SK-N-SH (cell line): ENCODE results near the gene RGL1. TPM values are rescaled to one million over a fixed set of nuclear protein-coding genes. Genes with fewer than 3 reads are reported as not detected.
A peak's percentile ranks its signal among the peaks of the same experiment; 100 is the strongest.

Experiments used
- CTCF ChIA-PET: fragments of 300-600, 350-600 bp; formaldehyde crosslinking; extraction: SDS; loops from one replicate; lab custom pipeline; 2021; lab: Yijun Ruan, JAX
- POLR2A ChIA-PET: fragments of 350-600 bp; sonication (Branson Sonifier 250); formaldehyde crosslinking; extraction: SDS; loops from one replicate; lab custom pipeline; 2020; ENCODE audit warnings: antibody characterized with exemption, inconsistent platforms; lab: Yijun Ruan, JAX
- DNase-seq: peaks from one replicate; pipeline ENCODE4 v3.0.0; 2012
- H2AFZ ChIP-seq: fragments of 200-600 bp; sonication (generic); 2 replicates; pipeline ENCODE4 v1.8.1; 2016; ENCODE audit warnings: antibody characterized with exemption, mild to moderate bottlenecking, low read depth
- H3F3A ChIP-seq: fragments of 200-600 bp; sonication (generic); replicated peaks from 2 replicates; pipeline ENCODE3; 2016; ENCODE audit warnings: antibody characterized with exemption, mild to moderate bottlenecking; ENCODE audit not compliant: insufficient read depth
- H3K27ac ChIP-seq, 2 experiments: fragments of 200-500 bp in 1 of 2; fragments of 200-600 bp in 1 of 2; sonication (Bioruptor generic) in 1 of 2; sonication (generic), shearing (Covaris generic) in 1 of 2; 2 replicates each; pipeline versions ENCODE4 v1.5.1 to v1.6.1; 2014 to 2016; ENCODE audit warnings: low read depth in 2 of 2, inconsistent platforms in 1 of 2, low read length in 1 of 2, mild to moderate bottlenecking in 1 of 2, mixed read lengths in 1 of 2
- H3K27me3 ChIP-seq: fragments of 200-600 bp; sonication (generic), shearing (Covaris generic); 2 replicates; pipeline ENCODE4 v1.6.1; 2016; ENCODE audit warnings: mixed run types; ENCODE audit not compliant: insufficient read depth
- H3K36me3 ChIP-seq, 2 experiments: fragments of 200-500 bp in 1 of 2; fragments of 200-600 bp in 1 of 2; sonication (Bioruptor generic) in 1 of 2; sonication (generic) in 1 of 2; replicated peaks in 1 of 2; 2 replicates each; pipeline versions ENCODE3 to v1.5.1; 2014 to 2016; ENCODE audit warnings: low read length in 1 of 2, mild to moderate bottlenecking in 1 of 2; ENCODE audit not compliant: insufficient read depth in 2 of 2, control insufficient read depth in 1 of 2
- H3K4me1 ChIP-seq, 2 experiments: fragments of 200-500 bp in 1 of 2; fragments of 200-600 bp in 1 of 2; sonication (Bioruptor generic) in 1 of 2; sonication (generic), shearing (Covaris generic) in 1 of 2; 2 replicates each; pipeline versions ENCODE4 v1.5.1 to v1.6.1; 2014 to 2016; ENCODE audit warnings: low read depth in 1 of 2, low read length in 1 of 2, mixed run types in 1 of 2; ENCODE audit not compliant: insufficient read depth in 2 of 2, control insufficient read depth in 1 of 2
- H3K4me2 ChIP-seq: fragments of 200-600 bp; sonication (generic), shearing (Covaris generic); 2 replicates; pipeline ENCODE4 v1.6.1; 2017; ENCODE audit warnings: mixed run types
- H3K4me3 ChIP-seq, 2 experiments: fragments of 200-500 bp in 1 of 2; fragments of 200-600 bp in 1 of 2; sonication (Bioruptor generic) in 1 of 2; sonication (generic), shearing (Covaris generic) in 1 of 2; 2 replicates each; pipeline versions ENCODE4 v1.5.1 to v1.8.1; 2014 to 2016; ENCODE audit warnings: low read depth in 2 of 2, inconsistent platforms in 1 of 2, low read length in 1 of 2, mild to moderate bottlenecking in 1 of 2, mixed read lengths in 1 of 2, moderate library complexity in 1 of 2
- H3K79me2 ChIP-seq: fragments of 200-600 bp; sonication (generic); 2 replicates; pipeline ENCODE4 v1.8.1; 2017; ENCODE audit warnings: mild to moderate bottlenecking; ENCODE audit not compliant: insufficient read depth
- H3K9ac ChIP-seq: fragments of 200-600 bp; sonication (generic); 2 replicates; pipeline ENCODE4 v1.6.1; 2017; ENCODE audit warnings: mixed run types
- H3K9me2 ChIP-seq: fragments of 200-600 bp; sonication (generic); 2 replicates; pipeline ENCODE4 v1.6.1; 2017; ENCODE audit warnings: mixed run types
- H3K9me3 ChIP-seq: fragments of 200-600 bp; sonication (generic); 2 replicates; pipeline ENCODE4 v1.6.1; 2017; ENCODE audit warnings: mixed run types, mild to moderate bottlenecking, moderate library complexity
- H4K20me1 ChIP-seq: fragments of 200-600 bp; sonication (generic); 2 replicates; pipeline ENCODE4 v1.6.1; 2017; ENCODE audit warnings: mild to moderate bottlenecking, mixed run types; ENCODE audit not compliant: insufficient read depth
- EZH2phosphoT487 ChIP-seq: fragments of 200-600 bp; sonication (generic); IDR thresholded peaks from 2 replicates; pipeline ENCODE4 v1.6.1; 2017; ENCODE audit warnings: low read depth, mixed run types, mild to moderate bottlenecking, antibody characterized with exemption, moderate library complexity, borderline replicate concordance
- FOXM1 ChIP-seq: IDR thresholded peaks from 2 replicates; pipeline ENCODE4 v1.4.0; 2012; ENCODE audit warnings: low read depth, mild to moderate bottlenecking
- GATA2 ChIP-seq: sonication (generic); formaldehyde crosslinking; IDR thresholded peaks from 2 replicates; pipeline ENCODE4 v1.5.0; 2020; ENCODE audit warnings: mild to moderate bottlenecking, missing genetic modification reagents
- JUND ChIP-seq: IDR thresholded peaks from 2 replicates; pipeline ENCODE4 v1.4.0; 2012
- MXI1 ChIP-seq: IDR thresholded peaks from 2 replicates; pipeline ENCODE4 v1.6.1; 2012; ENCODE audit warnings: mild to moderate bottlenecking, low read depth, low read length, improper control_type of control experiment
- NFIC ChIP-seq: IDR thresholded peaks from 2 replicates; pipeline ENCODE4 v1.4.0; 2012; ENCODE audit warnings: borderline replicate concordance
- NRF1 ChIP-seq: IDR thresholded peaks from 2 replicates; pipeline ENCODE4 v1.6.1; 2012; ENCODE audit warnings: low read depth, mild to moderate bottlenecking, low read length
- POLR2AphosphoS5 ChIP-seq: IDR thresholded peaks from 2 replicates; pipeline ENCODE4 v1.6.1; 2012; ENCODE audit warnings: low read depth, low read length
- RAD21 ChIP-seq: IDR thresholded peaks from 2 replicates; pipeline ENCODE4 v1.6.1; 2012; ENCODE audit warnings: mild to moderate bottlenecking, low read length
- RCOR1 ChIP-seq: fragments of 150-350 bp; IDR thresholded peaks from 2 replicates; pipeline ENCODE4 v1.6.1; 2017; ENCODE audit warnings: antibody characterized with exemption, low read length
- RXRA ChIP-seq: IDR thresholded peaks from 2 replicates; pipeline ENCODE4 v1.4.0; 2012; ENCODE audit warnings: low read depth, mild to moderate bottlenecking, borderline replicate concordance
- SIN3A ChIP-seq: IDR thresholded peaks from 2 replicates; pipeline ENCODE4 v1.6.1; 2012; ENCODE audit warnings: low read depth, mild to moderate bottlenecking, low read length, moderate library complexity, borderline replicate concordance
- TAF1 ChIP-seq: IDR thresholded peaks from 2 replicates; pipeline ENCODE4 v1.6.1; 2012; ENCODE audit warnings: low read depth, mild to moderate bottlenecking, low read length, moderate library complexity, borderline replicate concordance
- YY1 ChIP-seq: IDR thresholded peaks from 2 replicates; pipeline ENCODE4 v1.4.0; 2012; ENCODE audit warnings: low read depth, mild to moderate bottlenecking
- WGBS: methylation state at CpG from one replicate; pipeline ENCODE4 v1.1.6; 2017; ENCODE audit warnings: low lambda C conversion rate; 5-methylcytosine and 5-hydroxymethylcytosine counted together
- polyA plus RNA-seq, 3 experiments: library from polyadenylated mRNA; depleted of rRNA; stranded (reverse); fragments of >200 nt; gene quantifications; 2 replicates each; pipeline ENCODE4 v1.2.3, GENCODE V29; 2012
- TF ChIP-seq, protein P1 (sequence below): fragments of 200-600 bp; sonication (generic); IDR thresholded peaks from 2 replicates; pipeline ENCODE4 v1.6.1; 2017; ENCODE audit warnings: antibody characterized with exemption, mild to moderate bottlenecking, moderate library complexity

The RGL1 gene
- polyA plus RNA-seq, 1 of the 3 experiments (the other 2 are of a cell fraction), result 8.3 TPM

DNA sequence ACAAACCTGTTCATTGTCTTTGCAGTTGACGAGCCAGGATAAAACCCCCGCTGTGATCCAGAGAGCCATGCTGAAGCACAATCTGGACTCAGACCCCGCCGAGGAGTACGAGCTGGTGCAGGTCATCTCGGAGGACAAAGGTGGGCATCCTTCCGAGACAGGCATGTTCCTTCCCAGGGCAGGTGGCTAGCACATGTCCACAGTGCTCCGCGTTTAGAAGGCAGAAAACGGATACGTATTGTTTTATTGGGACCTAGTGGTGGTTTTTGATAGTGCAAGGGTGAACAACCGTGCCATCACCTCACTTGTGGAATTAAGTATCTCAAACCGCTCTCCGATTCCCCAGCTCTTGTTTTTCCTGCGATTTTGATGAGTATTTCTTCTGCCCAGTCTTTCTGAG, 117.3 kb downstream of the RGL1 start:
- Histone ChIP-seq H3K36me3 (peaks cover 34 to 80% of the 10 kb centered on the region in 2 experiments), H3F3A (peaks cover 9% of the 10 kb centered on the region), H2AFZ (no peak overlapping the region), H3K9ac (no peak overlapping the region)
- TF ChIP-seq NRF1, result no peak
- TF ChIP-seq, protein P1, sequence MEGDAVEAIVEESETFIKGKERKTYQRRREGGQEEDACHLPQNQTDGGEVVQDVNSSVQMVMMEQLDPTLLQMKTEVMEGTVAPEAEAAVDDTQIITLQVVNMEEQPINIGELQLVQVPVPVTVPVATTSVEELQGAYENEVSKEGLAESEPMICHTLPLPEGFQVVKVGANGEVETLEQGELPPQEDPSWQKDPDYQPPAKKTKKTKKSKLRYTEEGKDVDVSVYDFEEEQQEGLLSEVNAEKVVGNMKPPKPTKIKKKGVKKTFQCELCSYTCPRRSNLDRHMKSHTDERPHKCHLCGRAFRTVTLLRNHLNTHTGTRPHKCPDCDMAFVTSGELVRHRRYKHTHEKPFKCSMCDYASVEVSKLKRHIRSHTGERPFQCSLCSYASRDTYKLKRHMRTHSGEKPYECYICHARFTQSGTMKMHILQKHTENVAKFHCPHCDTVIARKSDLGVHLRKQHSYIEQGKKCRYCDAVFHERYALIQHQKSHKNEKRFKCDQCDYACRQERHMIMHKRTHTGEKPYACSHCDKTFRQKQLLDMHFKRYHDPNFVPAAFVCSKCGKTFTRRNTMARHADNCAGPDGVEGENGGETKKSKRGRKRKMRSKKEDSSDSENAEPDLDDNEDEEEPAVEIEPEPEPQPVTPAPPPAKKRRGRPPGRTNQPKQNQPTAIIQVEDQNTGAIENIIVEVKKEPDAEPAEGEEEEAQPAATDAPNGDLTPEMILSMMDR, result peak; percentile 33; the same call in 1 of the 2 replicates
- TF ChIP-seq, all 33 proteins: peak for 1
- CTCF ChIA-PET, result interaction anchor here (1.0 to 4.3 kb wide), 2 partner anchors 241 to 268 kb away, joined by 3 to 39 read pairs; partner anchors contain the start of gene APOBEC4
- no peak for DNase-seq
- no peaks in the 10 kb centered on the region for H3K27me3 ChIP-seq
- no peaks in the 10 kb centered on the region for H3K4me1 ChIP-seq
- no peak overlapping the region for H3K4me3 ChIP-seq
- H4K20me1 ChIP-seq, result no peaks in the 10 kb centered on the region
- POLR2A ChIA-PET, result no interaction called here
- H3K9me2 ChIP-seq, result no peaks in the 10 kb centered on the region
- no peak overlapping the region for H3K27ac ChIP-seq
- no peak overlapping the region for H3K4me2 ChIP-seq
- no peaks in the 10 kb centered on the region for H3K9me3 ChIP-seq
- H3K79me2 ChIP-seq, result no peaks in the 10 kb centered on the region
- 94% methylated on average over 15 of the region's 15 CpGs for WGBS

DNA sequence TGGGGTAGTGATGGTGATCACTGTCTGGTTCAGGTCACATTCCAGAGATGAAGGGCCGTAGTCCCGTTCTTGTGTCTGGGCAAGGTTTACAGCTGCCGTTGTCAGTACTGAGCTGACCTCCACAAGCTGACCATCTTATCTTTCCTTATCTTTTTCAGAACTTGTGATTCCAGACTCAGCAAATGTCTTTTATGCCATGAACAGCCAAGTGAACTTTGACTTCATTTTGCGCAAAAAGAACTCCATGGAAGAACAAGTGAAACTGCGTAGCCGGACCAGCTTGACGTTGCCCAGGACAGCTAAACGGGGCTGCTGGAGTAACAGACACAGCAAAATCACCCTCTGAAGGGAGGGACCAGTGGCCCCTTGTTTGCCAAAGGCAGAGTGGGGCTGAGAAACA, 121.0 kb downstream of the RGL1 start:
- Histone ChIP-seq H3K9me2 (no peaks in the 10 kb centered on the region), H3K27ac (no peak overlapping the region), H3K79me2 (no peaks in the 10 kb centered on the region), H3K27me3 (no peaks in the 10 kb centered on the region), H3F3A (peaks cover 9% of the 10 kb centered on the region), H3K9me3 (no peaks in the 10 kb centered on the region), H3K4me1 (no peaks in the 10 kb centered on the region), H3K4me2 (no peak overlapping the region), H3K9ac (no peak overlapping the region), H2AFZ (no peak overlapping the region), H3K4me3 (no peak overlapping the region), H4K20me1 (no peaks in the 10 kb centered on the region), H3K36me3 (peaks cover 31 to 61% of the 10 kb centered on the region in 2 experiments)
- ChIA-PET POLR2A (no interaction called here), CTCF (interaction anchor here (3.9 to 4.2 kb wide), 2 partner anchors 10 to 271 kb away, joined by 23 to 24 read pairs; no protein-coding TSS in a partner anchor)
- TF ChIP-seq SIN3A (no peak), RXRA (no peak), EZH2phosphoT487 (no peak), POLR2AphosphoS5 (no peak), TAF1 (no peak), NFIC (no peak), RCOR1 (no peak), GATA2 (CRISPR knock-in tag) (no peak), MXI1 (no peak), RAD21 (no peak), JUND (no peak), YY1 (no peak), FOXM1 (no peak)
- TF ChIP-seq, protein P1, result no peak
- no peak for DNase-seq
- WGBS, result 85% methylated on average over 8 of the region's 8 CpGs
